Suprapubic skin (tissue), 3 donors: Measurements from ENCODE around the gene SMIM36.

Experiments used
- CTCF ChIP-seq, 2 donors: fragments of 200-600 bp in 1 of 2; fragments of 450-650 bp in 1 of 2; sonication (generic) in 1 of 2; IDR thresholded peaks; one replicate each; pipeline ENCODE4 v1.5.1; 2016 to 2019; ENCODE audit warnings: antibody characterized with exemption in 2 of 2, mild to moderate bottlenecking in 1 of 2, moderate library complexity in 1 of 2
- EP300 ChIP-seq: sonication (generic); formaldehyde crosslinking; IDR thresholded peaks from one replicate; pipeline ENCODE4 v1.6.1; 2017; ENCODE audit warnings: antibody characterized with exemption
- POLR2A ChIP-seq, 2 donors: fragments of 450-650 bp; IDR thresholded peaks; one replicate each; pipeline ENCODE4 v1.6.1; 2017; ENCODE audit warnings: antibody characterized with exemption in 2 of 2, mild to moderate bottlenecking in 2 of 2, moderate library complexity in 2 of 2

- no peak for TF ChIP-seq CTCF (IDR thresholded peaks at IDR 0.05)
- no peak for TF ChIP-seq POLR2A (IDR thresholded peaks at IDR 0.05)
- TF ChIP-seq EP300: no peak
Observed at GRCh38 chr17:55414983-55415382, 96.3 kb downstream of the SMIM36 start.
